ENCODE measurements around the gene GRIK2. TPM values are rescaled to one million over a fixed set of nuclear protein-coding genes. Genes with fewer than 3 reads are reported as not detected.

GRIK2 gene
- total RNA-seq, 1 experiment from 2014 or later, result 0.55 TPM

DNA sequence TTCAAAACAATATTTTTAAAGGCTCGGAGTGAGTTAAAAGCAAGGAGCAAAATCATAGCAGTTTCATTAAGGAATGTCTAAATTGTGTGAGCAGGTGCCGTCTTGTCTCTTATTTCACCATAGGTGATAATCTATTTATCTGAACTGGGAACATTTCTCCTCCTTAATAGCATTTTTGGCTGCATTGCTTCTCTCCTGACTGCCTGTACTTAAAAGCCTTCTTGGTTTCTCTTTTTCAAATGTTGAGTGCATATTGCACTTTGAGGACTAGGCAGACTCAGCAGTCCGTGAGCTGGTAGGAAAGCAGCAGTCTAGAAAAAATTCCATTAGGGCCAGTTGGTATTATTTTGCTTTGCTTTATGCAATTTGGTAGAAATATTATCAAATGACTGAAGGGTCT lies 645.9 kb downstream of the GRIK2 start:
- POLR2A ChIA-PET (ENCODE audit: unreplicated experiment), result no interaction called here

DNA sequence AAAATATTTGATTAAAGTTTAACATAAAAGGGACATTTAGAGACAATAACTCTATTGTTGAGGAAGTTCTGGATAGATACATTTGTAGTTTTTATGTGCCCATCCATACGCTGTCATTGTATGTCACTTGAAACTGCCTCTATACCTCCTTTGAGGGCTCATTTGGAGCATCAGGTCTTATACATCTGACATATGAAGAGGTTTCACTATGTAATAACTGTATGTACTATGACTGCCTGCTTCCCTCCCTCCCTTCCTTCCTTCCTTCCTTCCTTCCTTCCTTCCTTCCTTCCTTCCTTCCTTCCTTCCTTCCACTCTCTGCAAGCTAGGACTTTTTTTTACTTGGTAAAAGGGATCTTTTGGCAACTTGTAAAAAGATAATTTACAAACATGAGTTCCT lies 657.5 kb downstream of the GRIK2 start:
- Histone ChIP-seq H3F3A (ENCODE audit: low read length, unreplicated experiment) (no peaks in the 10 kb centered on the region), H3K79me2 (ENCODE audit: low read length) (no peaks in the 10 kb centered on the region), H3K36me3 (ENCODE audit: low read depth, low read length) (no peaks in the 10 kb centered on the region), H2AFZ (ENCODE audit: low read length) (no peak overlapping the region), H3K9ac (ENCODE audit: low read length) (no peak overlapping the region), H3K27me3 (ENCODE audit: low read length) (no peaks in the 10 kb centered on the region), H3K9me2 (replicated peaks; ENCODE audit: low read length) (no peaks in the 10 kb centered on the region), H3K27ac (ENCODE audit: low read length) (no peak overlapping the region), H3K9me3 (ENCODE audit: low read length) (no peaks in the 10 kb centered on the region), H4K20me1 (ENCODE audit: low read length) (no peaks in the 10 kb centered on the region), H3K4me1 (ENCODE audit: insufficient read depth, low read length) (no peaks in the 10 kb centered on the region), H3K4me3 (ENCODE audit: low read length) (no peak overlapping the region), H3K4me2 (ENCODE audit: low read length) (no peak overlapping the region)
- no peak for DNase-seq
- no peak for ATAC-seq
- POLR2A ChIA-PET (ENCODE audit: unreplicated experiment), result no interaction called here
- BruUV-seq (replicated peaks), result no TSS peak
- CTCF ChIA-PET, result no interaction called here
- no peak for TF ChIP-seq EZH2phosphoT487 (IDR thresholded peaks at IDR 0.05; ENCODE audit: borderline replicate concordance, low read length)
- no peak for TF ChIP-seq EZH2 (IDR thresholded peaks at IDR 0.05; ENCODE audit: low read length, unreplicated experiment)
- TF ChIP-seq, protein P1, sequence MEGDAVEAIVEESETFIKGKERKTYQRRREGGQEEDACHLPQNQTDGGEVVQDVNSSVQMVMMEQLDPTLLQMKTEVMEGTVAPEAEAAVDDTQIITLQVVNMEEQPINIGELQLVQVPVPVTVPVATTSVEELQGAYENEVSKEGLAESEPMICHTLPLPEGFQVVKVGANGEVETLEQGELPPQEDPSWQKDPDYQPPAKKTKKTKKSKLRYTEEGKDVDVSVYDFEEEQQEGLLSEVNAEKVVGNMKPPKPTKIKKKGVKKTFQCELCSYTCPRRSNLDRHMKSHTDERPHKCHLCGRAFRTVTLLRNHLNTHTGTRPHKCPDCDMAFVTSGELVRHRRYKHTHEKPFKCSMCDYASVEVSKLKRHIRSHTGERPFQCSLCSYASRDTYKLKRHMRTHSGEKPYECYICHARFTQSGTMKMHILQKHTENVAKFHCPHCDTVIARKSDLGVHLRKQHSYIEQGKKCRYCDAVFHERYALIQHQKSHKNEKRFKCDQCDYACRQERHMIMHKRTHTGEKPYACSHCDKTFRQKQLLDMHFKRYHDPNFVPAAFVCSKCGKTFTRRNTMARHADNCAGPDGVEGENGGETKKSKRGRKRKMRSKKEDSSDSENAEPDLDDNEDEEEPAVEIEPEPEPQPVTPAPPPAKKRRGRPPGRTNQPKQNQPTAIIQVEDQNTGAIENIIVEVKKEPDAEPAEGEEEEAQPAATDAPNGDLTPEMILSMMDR (conservative IDR thresholded peaks at IDR 0.05; ENCODE audit: low read depth, low read length), result no peak
- intact Hi-C loops (cut with micrococcal nuclease), result no loop called here

More for the DNA sequence above, 645.9 kb downstream of the GRIK2 start:
- H3K4me2 ChIP-seq (ENCODE audit: low read length), result no peak overlapping the region
- intact Hi-C loops (cut with micrococcal nuclease), result no loop called here
- H3K4me3 ChIP-seq (ENCODE audit: low read length), result no peak overlapping the region
- no peaks in the 10 kb centered on the region for H4K20me1 ChIP-seq (ENCODE audit: low read length)
- no TSS peak for BruUV-seq (replicated peaks)
- H2AFZ ChIP-seq (ENCODE audit: low read length), result no peak overlapping the region
- TF ChIP-seq EZH2 (IDR thresholded peaks at IDR 0.05; ENCODE audit: low read length, unreplicated experiment) (no peak), EZH2phosphoT487 (IDR thresholded peaks at IDR 0.05; ENCODE audit: borderline replicate concordance, low read length) (no peak)
- TF ChIP-seq, protein P1 (conservative IDR thresholded peaks at IDR 0.05; ENCODE audit: low read depth, low read length), result no peak
- no peak overlapping the region for H3K9ac ChIP-seq (ENCODE audit: low read length)
- no peaks in the 10 kb centered on the region for H3K27me3 ChIP-seq (ENCODE audit: low read length)
- H3K79me2 ChIP-seq (ENCODE audit: low read length), result no peaks in the 10 kb centered on the region
- H3F3A ChIP-seq (ENCODE audit: low read length, unreplicated experiment), result no peaks in the 10 kb centered on the region
- no peaks in the 10 kb centered on the region for H3K36me3 ChIP-seq (ENCODE audit: low read depth, low read length)
- H3K27ac ChIP-seq (ENCODE audit: low read length), result no peak overlapping the region
- CTCF ChIA-PET, result no interaction called here
- no peak for ATAC-seq
- H3K9me2 ChIP-seq (replicated peaks; ENCODE audit: low read length), result no peaks in the 10 kb centered on the region
- H3K9me3 ChIP-seq (ENCODE audit: low read length), result no peaks in the 10 kb centered on the region
- no peak for DNase-seq
- H3K4me1 ChIP-seq (ENCODE audit: insufficient read depth, low read length), result no peaks in the 10 kb centered on the region

DNA sequence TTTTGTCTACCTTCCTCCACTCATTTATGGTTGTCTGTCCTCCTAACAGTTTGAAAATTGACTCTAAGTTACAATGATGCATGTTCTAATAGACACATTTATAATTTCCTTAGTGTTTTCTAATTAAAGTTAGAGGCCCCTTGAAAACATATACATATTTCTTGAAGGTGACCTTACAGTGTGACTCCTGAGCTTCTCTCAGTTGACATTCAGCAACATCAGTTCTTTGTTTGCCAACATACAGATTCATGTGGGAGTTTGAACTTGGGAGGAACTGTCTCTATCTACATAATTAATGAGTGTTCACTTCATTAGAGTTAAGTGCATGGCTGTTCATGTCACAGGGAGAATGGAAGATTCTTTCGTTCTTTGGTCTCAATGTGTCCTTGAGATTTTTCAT lies 658.2 kb downstream of the GRIK2 start:
- H3K36me3 ChIP-seq (ENCODE audit: low read depth, low read length), result no peaks in the 10 kb centered on the region
- no peaks in the 10 kb centered on the region for H3K79me2 ChIP-seq (ENCODE audit: low read length)
- H2AFZ ChIP-seq (ENCODE audit: low read length), result no peak overlapping the region
- H3K27ac ChIP-seq (ENCODE audit: low read length), result no peak overlapping the region
- intact Hi-C loops (cut with micrococcal nuclease), result no loop called here
- H3F3A ChIP-seq (ENCODE audit: low read length, unreplicated experiment), result no peaks in the 10 kb centered on the region
- no peaks in the 10 kb centered on the region for H3K27me3 ChIP-seq (ENCODE audit: low read length)
- no peak for TF ChIP-seq EZH2phosphoT487 (IDR thresholded peaks at IDR 0.05; ENCODE audit: borderline replicate concordance, low read length)
- TF ChIP-seq EZH2 (IDR thresholded peaks at IDR 0.05; ENCODE audit: low read length, unreplicated experiment), result no peak
- TF ChIP-seq, protein P1 (conservative IDR thresholded peaks at IDR 0.05; ENCODE audit: low read depth, low read length), result no peak
- ATAC-seq (no peak), DNase-seq (no peak)
- no peaks in the 10 kb centered on the region for H4K20me1 ChIP-seq (ENCODE audit: low read length)
- ChIA-PET CTCF (no interaction called here), POLR2A (ENCODE audit: unreplicated experiment) (no interaction called here)
- no peak overlapping the region for H3K4me2 ChIP-seq (ENCODE audit: low read length)
- H3K9me3 ChIP-seq (ENCODE audit: low read length), result no peaks in the 10 kb centered on the region
- no peaks in the 10 kb centered on the region for H3K9me2 ChIP-seq (replicated peaks; ENCODE audit: low read length)
- H3K4me1 ChIP-seq (ENCODE audit: insufficient read depth, low read length), result no peaks in the 10 kb centered on the region
- H3K4me3 ChIP-seq (ENCODE audit: low read length), result no peak overlapping the region
- BruUV-seq (replicated peaks), result no TSS peak
- no peak overlapping the region for H3K9ac ChIP-seq (ENCODE audit: low read length)
